Stimulated activated CD4-positive, alpha-beta T cell treated with anti-CD3 and anti-CD28 coated beads, TNF-alpha, amount 100 ng/mL, for 48 hours (primary cell): ENCODE results near the gene RAB7A.

Experiments used
- DNase-seq, 3 donors: peaks; one replicate each; pipeline ENCODE4 v3.0.0-alpha.2; 2020; ENCODE audit warnings: low read depth in 3 of 3

Gene RAB7A

GRCh38 chr3:128726023-128727016 lies at the start of gene RAB7A:
Gene RAB7A (plus strand): TSS chr3:128726183. CDS start chr3:128795368, 69,185 bp downstream.
- peak; percentile 93 to 96 (median 96) for DNase-seq

GRCh38 chr3:128679338-128679737 lies 46.6 kb upstream of the RAB7A start:
- DNase-seq, result no peak

DNA sequence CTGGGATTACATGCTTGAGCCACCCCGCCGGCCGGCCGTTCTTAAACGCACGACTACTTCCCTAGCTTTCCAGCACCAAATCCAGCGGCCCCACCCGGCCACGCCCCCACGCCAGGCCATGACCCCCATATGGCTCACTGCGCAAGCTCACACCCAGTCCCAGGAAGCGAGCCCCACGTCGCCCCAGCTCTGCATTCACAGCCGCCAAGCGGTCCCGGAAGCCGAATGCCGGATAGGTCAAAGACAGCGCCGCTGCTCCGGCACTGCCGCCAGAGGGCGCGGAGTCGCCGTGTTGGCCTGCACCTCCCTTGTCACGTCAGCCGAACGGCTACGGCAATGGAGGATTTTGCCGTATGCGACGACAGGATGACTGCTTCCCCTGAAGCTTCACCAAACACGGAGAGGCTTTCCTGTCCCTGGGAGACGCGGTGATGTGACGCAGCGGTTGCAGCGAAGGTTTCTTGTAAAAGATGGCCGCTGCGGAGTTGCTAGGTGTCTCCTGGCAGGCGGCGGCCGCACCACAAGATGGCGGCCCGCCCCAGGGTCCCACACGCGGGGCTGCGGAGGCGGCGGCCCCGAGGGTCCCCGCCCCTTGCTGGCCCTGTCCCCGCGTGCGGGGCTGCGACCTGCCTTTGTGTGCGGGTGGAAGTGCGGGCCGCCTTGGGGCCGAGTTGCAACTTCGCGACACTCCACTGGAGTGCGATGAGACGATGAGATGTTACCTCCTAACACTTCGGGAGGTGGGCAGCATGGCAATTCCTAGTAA lies 45.2 kb upstream of the RAB7A start:
- DNase-seq, result peak; percentile 95 to 100 (median 96)

DNA sequence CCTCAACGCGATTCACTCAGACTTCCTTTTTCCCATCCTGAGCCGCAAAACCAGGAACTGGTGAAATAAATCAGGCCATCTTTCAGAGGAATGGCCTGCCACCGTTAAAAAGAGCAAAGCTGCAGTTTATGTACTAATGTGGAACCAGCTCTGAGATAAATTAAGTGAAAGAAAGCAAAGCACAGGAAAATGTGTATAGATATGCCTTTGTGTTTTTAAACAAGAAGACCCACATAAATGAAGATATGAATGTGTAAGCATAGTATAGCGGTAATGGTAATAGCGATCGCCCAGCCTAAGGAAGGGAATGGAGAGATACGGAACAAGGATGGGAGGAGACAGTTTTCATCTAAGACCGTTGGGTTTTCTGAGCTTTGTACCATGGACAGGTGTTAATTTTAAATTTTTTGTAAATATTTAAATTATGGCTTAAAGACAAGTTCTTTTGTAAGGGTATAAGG lies 44.6 kb upstream of the RAB7A start:
- DNase-seq, result no peak

DNA sequence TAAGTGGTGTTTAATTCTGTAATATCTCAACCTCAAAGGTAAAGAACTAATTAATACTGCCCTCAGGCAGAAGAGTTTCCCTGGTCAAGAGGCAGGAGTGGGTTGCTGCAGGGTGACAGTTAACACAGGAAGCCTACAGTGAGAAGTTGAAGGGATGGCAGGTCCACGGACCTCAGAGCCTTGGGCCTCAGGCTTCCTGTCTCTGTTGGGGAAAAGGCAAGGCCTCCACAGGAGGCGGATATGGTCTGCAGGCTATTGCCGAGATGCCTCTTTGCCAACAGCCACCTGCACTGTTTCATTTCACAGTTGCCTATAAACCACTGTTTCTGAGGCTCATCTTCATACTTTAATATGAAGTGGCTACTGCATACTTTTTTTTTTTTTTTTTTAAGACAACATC lies 42.0 kb upstream of the RAB7A start:
- no peak for DNase-seq

- no peak for DNase-seq
These were observed 40.8 kb upstream of the RAB7A start for GRCh38 chr3:128684986-128685726.

GRCh38 chr3:128686465-128686864 lies 39.5 kb upstream of the RAB7A start:
- no peak for DNase-seq

DNA sequence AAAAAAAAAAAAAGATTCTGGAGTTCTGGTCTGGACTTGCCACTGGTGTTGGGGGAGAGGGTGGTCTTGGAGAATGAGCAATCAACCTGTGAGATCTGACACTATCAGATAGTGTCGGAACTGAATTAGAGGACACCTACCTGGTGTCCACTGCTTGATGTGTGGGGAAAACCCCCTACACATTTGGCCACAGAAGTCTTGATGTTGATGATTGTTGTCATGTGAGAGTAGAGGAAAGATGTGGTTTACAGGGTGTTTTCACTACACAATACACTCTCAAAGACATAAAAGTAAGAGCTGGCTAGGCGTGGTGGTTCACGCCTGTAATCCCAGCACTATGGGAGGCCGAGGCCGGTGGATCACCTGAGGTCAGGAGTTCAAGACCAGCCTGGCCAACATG lies 36.9 kb upstream of the RAB7A start:
- DNase-seq, result no peak

GRCh38 chr3:128693696-128694095 lies 32.3 kb upstream of the RAB7A start:
- DNase-seq, result no peak

DNA sequence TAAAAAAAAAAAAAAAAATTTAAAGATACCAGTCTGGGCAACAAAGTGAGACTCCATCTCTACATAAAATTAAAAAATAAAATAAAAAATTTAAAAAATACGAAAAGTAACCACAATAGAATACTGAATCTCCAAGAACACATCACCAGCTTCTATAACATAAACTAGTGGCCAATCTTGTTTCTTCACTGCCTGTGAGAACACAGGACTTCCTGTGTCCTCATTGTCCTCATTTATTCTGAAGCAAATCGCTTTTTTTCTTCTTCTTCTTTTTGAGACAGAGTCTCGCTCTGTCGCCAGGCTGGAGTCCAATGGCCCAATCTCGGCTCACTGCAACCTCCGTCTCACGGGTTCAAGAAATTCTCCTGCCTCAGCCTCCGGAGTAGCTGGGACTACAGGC lies 28.6 kb upstream of the RAB7A start:
- no peak for DNase-seq

DNA sequence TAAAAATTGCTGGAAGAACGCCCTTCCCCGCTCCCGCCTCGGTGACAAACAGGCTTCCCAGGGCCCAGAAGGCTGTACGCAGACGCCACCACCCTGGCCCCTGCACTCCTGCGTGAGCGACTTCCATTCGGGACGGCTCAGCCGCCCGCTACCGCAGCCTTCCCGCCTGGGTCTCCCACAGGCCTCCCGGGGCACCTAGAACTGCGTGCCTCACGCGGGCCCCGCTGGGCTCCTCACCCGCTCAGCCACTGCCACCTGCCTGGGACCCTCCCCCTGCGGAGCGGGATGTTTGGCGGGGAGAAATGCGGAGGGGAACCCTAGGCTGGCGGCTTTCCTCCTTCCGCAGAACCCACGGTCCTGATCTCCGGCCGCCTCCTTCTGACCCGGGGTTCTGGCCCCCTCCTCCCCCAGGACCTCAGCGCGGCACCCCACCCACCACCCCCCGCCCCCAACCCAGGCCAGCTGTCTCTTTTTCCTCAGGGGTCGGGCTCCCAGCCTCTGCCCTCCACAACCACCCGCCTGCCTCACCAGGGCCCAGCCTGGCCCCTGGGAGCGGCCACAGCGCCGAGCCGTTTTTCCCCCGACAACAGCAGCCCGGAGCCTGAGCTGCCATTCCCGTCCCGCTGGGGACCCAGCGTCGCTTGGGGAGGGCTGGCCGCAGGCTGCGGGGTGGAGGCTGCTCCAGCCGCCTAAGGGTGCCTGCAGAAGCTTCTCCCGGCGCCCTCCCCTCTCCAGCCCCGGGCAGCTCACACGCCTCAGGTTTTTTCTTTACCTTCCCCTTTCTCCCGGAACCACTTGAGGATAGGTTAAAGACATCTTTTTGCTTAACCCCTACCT lies 27.6 kb upstream of the RAB7A start:
- DNase-seq, result no peak

- no peak for DNase-seq
These were observed 24.4 kb upstream of the RAB7A start for GRCh38 chr3:128701342-128702212.

DNA sequence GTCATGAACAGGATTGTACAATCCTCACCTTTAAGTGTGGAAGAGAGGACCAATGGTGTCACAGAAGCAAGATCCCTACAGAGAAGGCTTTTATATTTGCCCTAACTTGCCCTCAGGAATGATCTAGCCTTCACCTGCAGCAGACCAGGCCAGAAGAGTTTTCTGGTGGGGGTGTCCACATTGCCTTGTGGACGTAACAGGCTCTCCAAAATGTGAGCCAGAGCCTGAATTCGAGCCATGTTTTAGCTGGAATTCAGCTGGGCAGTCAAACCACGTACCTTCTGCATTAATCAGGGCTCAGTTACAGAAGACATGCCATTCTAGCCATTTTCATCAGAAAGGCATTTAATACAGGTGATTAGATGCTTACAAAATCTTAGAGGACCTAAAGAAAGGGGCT lies 23.6 kb upstream of the RAB7A start:
- DNase-seq, result no peak

DNA sequence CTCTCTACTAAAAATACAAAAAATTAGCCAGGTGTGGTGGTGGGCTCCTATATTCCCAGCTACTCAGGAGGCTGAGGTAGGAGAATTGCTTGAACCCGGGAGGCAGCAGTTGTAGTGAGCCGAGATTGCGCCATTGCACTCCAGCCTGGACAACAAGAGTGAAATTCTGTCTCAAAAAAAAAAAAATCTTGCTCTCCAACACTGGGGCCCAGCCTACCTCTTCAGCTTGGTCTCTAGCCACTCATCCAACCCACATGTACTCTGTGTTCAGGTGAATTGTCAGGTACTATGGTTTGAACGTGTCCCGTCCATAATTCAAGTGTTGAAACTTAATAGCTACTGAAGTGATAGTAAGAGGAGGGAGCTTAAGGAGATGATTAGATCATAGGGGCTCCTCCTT lies 22.4 kb upstream of the RAB7A start:
- DNase-seq, result no peak

DNA sequence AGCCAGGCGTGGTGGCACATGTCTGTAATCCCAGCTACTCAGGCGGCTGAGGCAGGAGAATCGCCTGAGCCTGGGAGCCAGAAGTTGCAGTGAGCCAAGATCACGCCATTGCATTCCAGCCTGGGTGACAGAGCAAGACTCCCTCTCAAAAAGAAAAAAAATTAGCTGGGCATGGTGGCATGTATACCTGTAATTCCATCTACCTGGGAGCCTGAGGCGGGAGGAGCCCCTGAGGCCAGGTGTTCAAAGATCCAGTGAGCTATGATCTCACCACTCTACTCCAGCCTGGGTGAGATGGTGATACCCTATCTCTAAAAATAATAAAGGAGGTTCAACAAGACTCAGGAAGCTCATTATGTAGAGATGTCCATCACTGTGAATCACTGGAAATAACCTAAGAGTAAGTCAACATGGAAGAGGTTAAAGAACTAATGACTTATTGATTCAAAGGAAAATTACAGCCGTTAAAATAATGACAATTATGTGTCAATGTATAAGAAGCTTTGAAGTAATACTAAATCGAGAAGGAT lies 19.8 kb upstream of the RAB7A start:
- DNase-seq, result no peak

- DNase-seq, result no peak
These were observed 18.0 kb upstream of the RAB7A start for GRCh38 chr3:128707928-128708494.

DNA sequence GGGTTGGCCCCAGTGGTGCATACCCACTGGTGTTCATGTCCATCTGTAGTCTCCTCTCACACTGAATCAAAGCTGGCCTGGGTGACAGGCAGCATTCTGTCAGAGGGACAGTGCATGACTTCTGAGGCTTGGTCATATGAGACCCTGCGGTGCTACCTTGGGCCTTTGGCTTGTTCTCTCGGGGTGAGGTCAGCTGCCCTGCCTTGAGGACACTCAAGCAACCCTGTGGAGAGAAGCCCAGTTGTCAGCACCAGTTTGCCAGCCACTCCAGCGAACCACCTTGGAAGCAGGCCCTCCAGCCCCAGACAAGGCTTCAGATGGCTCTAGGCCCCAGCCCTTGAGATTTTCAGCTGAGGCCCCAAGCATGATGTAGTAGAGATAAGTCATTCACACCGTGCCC lies 16.9 kb upstream of the RAB7A start:
- DNase-seq, result no peak

DNA sequence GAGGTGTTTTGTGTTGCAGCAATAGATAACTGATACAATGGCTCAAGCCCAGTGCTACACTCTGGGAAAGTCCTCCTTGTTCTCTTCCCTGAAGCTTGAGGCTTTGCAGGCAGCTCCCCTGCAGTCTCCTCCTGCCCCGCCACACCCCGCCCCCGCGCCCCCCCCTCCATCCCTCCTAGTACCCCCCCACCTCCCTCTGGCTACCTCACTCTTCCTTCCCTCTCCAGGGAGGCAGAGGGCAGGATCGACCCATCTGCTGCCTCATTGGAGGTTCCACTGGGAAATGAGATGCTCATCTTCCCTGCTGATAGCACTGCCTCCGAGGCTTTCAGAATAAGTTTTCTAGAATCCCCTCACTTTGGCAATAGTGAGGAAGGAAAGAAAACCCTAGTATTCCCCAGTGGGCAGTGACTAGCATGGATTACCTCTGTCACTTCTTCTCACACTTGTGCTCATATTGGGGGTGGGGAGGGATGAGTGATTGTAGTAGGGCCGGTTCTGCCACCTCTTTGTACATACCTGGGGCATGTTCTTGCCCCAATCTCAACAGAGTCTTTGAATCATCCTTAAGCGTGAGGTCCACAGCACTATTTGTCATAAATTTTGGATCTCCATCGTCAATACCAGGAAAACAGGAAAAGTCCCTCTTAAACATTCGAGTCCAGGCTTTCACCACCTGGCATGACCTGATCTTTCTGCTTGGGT lies 16.3 kb upstream of the RAB7A start:
- DNase-seq, result no peak
